ENCODE results near the gene INTS1. TPM values are rescaled to one million over a fixed set of nuclear protein-coding genes. Genes with fewer than 3 reads are reported as not detected.

INTS1 gene
- total and polyA plus RNA-seq, 2 of the 4 experiments (the other 2 are of a cell fraction) = 9.3 to 40.1 TPM

DNA sequence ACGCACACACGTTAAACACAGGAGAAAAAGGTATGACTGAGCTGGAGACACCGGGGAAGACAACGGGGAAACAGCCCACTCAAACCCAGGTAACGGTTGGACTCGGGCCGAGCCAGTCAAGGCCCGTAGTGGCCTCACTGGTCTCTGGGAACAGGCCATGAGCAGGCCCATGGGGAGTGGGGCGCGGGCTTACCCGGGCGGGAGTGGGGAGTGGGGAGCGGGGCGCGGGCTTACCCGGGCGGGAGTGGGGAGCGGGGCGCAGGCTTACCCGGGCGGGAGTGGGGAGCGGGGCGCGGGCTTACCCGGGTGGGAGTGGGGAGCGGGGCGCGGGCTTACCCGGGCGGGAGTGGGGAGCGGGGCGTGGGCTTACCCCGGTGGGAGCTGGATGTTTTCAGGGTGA lies 11.5 kb downstream of the INTS1 start:
- dilution Hi-C loops (cut with HindIII; ENCODE audit: low sequenced_read_pairs, unreplicated experiment) = no loop called here
- Histone ChIP-seq H2AK5ac (ENCODE audit: low read depth, low read length) (no peak overlapping the region), H3K4ac (ENCODE audit: low read depth, low read length) (no peak overlapping the region), H3K23ac (ENCODE audit: low read depth, low read length) (no peak overlapping the region), H2BK120ac (ENCODE audit: low read depth, low read length) (no peak overlapping the region), H3K27me3 (ENCODE audit: control insufficient read depth, insufficient read depth, low read length) (no peaks in the 10 kb centered on the region), H4K8ac (ENCODE audit: low read depth in 2 of 2, low read length in 2 of 2) (no peak overlapping the region), H3K79me1 (ENCODE audit: low read depth in 1 of 2, low read length in 2 of 2) (peaks cover 0 to 11% of the 10 kb centered on the region in 2 experiments; a peak in 1 of 4 replicates), H3K18ac (ENCODE audit: low read depth, low read length) (no peak overlapping the region), H3K27ac (ENCODE audit: insufficient read depth, low read length) (no peak overlapping the region), H2BK20ac (ENCODE audit: low read depth, low read length) (no peak overlapping the region), H2BK15ac (ENCODE audit: low read depth, low read length) (no peak overlapping the region), H4K5ac (ENCODE audit: low read depth, low read length) (no peak overlapping the region), H3K9me1 (ENCODE audit: insufficient read depth, low read length) (no peaks in the 10 kb centered on the region), H3K9me3 (ENCODE audit: control insufficient read depth, insufficient read depth, low read length) (no peaks in the 10 kb centered on the region), H3K4me1 (ENCODE audit: control insufficient read depth, insufficient read depth, low read length) (no peaks in the 10 kb centered on the region), H3K56ac (ENCODE audit: extremely low read depth, insufficient read depth, low read length) (no peak overlapping the region), H3K9ac (ENCODE audit: low read depth, low read length) (no peak overlapping the region), H3K4me3 (ENCODE audit: insufficient read depth, low read depth, low read length) (no peak overlapping the region), H4K91ac (ENCODE audit: insufficient read depth, low read depth, low read length) (no peak overlapping the region), H2AFZ (replicated peaks; ENCODE audit: low read length, poor library complexity) (no peak overlapping the region), H3K36me3 (ENCODE audit: control insufficient read depth, insufficient read depth, low read length) (peaks cover 70% of the 10 kb centered on the region), H3K4me2 (ENCODE audit: low read depth, low read length) (no peak overlapping the region), H4K20me1 (ENCODE audit: insufficient read depth, low read length) (peaks cover 4% of the 10 kb centered on the region; the same call in 1 of the 2 replicates), H2BK5ac (ENCODE audit: low read depth, low read length, poor library complexity, severe bottlenecking) (no peak overlapping the region), H2AK9ac (replicated peaks; ENCODE audit: low read depth, low read length, poor library complexity) (no peak overlapping the region), H3K14ac (replicated peaks; ENCODE audit: low read depth, low read length) (no peak overlapping the region)
- ATAC-seq (ENCODE audit: low read depth) = no peak
- WGBS, 2 experiments (ENCODE audit: extremely low coverage in 2 of 2, insufficient read length in 1 of 2) = 86% methylated on average over 8 of the region's 33 CpGs; no CpG with 5 or more reads in 1 of the 2 experiments
- ChIA-PET POLR2A (ENCODE audit: unreplicated experiment) (interaction anchor here (0.6 kb wide), 1 partner anchor 309 kb away, joined by 4 read pairs; no protein-coding TSS in a partner anchor), CTCF (interaction anchor here (1.1 kb wide), 1 partner anchor 19 kb away, joined by 3 read pairs; no protein-coding TSS in a partner anchor)
- intact Hi-C loops (cut with micrococcal nuclease) = no loop called here
- no peak for DNase-seq
- BruUV-seq (replicated peaks) = no TSS peak
- in situ Hi-C loops (cut with MboI; ENCODE audit: low sequenced_read_pairs) = no loop called here
- TF ChIP-seq MXI1 (IDR thresholded peaks at IDR 0.05; ENCODE audit: borderline replicate concordance, low read depth, low read length) (no peak), MAZ (IDR thresholded peaks at IDR 0.05; ENCODE audit: borderline replicate concordance, low read depth, low read length) (no peak), MAFK (IDR thresholded peaks at IDR 0.05; ENCODE audit: low read depth, low read length) (no peak), RCOR1 (IDR thresholded peaks at IDR 0.05; ENCODE audit: insufficient replicate concordance, low read length) (no peak), NFE2L2 (IDR thresholded peaks at IDR 0.05; ENCODE audit: low read depth, low read length) (no peak), RAD21 (IDR thresholded peaks at IDR 0.05; ENCODE audit: low read length) (no peak), FOS (IDR thresholded peaks at IDR 0.05; ENCODE audit: low read depth, low read length) (no peak), BHLHE40 (IDR thresholded peaks at IDR 0.05; ENCODE audit: low read depth, low read length) (no peak), POLR2A (IDR thresholded peaks at IDR 0.05; ENCODE audit: low read depth, low read length) (no peak), RFX5 (IDR thresholded peaks at IDR 0.05; ENCODE audit: low read depth, low read length) (no peak), SMC3 (IDR thresholded peaks at IDR 0.05; ENCODE audit: low read depth, low read length) (no peak), CHD1 (IDR thresholded peaks at IDR 0.05; ENCODE audit: low read depth, low read length) (no peak), CEBPB (IDR thresholded peaks at IDR 0.05; ENCODE audit: low read depth, low read length) (no peak)
- TF ChIP-seq, protein P1, sequence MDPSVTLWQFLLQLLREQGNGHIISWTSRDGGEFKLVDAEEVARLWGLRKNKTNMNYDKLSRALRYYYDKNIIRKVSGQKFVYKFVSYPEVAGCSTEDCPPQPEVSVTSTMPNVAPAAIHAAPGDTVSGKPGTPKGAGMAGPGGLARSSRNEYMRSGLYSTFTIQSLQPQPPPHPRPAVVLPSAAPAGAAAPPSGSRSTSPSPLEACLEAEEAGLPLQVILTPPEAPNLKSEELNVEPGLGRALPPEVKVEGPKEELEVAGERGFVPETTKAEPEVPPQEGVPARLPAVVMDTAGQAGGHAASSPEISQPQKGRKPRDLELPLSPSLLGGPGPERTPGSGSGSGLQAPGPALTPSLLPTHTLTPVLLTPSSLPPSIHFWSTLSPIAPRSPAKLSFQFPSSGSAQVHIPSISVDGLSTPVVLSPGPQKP (IDR thresholded peaks at IDR 0.05; ENCODE audit: borderline replicate concordance, low read depth, low read length) = no peak
- TF ChIP-seq, protein P2, sequence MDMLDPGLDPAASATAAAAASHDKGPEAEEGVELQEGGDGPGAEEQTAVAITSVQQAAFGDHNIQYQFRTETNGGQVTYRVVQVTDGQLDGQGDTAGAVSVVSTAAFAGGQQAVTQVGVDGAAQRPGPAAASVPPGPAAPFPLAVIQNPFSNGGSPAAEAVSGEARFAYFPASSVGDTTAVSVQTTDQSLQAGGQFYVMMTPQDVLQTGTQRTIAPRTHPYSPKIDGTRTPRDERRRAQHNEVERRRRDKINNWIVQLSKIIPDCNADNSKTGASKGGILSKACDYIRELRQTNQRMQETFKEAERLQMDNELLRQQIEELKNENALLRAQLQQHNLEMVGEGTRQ (IDR thresholded peaks at IDR 0.05; ENCODE audit: low read depth, low read length) = no peak
- TF ChIP-seq, protein P3, sequence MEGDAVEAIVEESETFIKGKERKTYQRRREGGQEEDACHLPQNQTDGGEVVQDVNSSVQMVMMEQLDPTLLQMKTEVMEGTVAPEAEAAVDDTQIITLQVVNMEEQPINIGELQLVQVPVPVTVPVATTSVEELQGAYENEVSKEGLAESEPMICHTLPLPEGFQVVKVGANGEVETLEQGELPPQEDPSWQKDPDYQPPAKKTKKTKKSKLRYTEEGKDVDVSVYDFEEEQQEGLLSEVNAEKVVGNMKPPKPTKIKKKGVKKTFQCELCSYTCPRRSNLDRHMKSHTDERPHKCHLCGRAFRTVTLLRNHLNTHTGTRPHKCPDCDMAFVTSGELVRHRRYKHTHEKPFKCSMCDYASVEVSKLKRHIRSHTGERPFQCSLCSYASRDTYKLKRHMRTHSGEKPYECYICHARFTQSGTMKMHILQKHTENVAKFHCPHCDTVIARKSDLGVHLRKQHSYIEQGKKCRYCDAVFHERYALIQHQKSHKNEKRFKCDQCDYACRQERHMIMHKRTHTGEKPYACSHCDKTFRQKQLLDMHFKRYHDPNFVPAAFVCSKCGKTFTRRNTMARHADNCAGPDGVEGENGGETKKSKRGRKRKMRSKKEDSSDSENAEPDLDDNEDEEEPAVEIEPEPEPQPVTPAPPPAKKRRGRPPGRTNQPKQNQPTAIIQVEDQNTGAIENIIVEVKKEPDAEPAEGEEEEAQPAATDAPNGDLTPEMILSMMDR (conservative IDR thresholded peaks at IDR 0.05; ENCODE audit: low read depth, low read length) = no peak

Data from IMR-90 (cell line).